Neural cell (in vitro differentiated cells): ENCODE measurements around the gene HPD. TPM values are rescaled to one million over a fixed set of nuclear protein-coding genes. Genes with fewer than 3 reads are reported as not detected.

Experiments
- H2AFZ ChIP-seq: fragments of 200-600, 300-800 bp; sonication (generic), shearing (Covaris generic); 2 replicates; pipeline ENCODE4 v1.6.0; 2014; ENCODE audit warnings: low read depth, mild to moderate bottlenecking, antibody characterized with exemption, low read length, moderate library complexity
- H3F3A ChIP-seq: fragments of 200-600 bp; shearing (Covaris generic); 2 replicates; pipeline ENCODE4 v1.6.1; 2016; ENCODE audit warnings: mild to moderate bottlenecking, moderate library complexity, mixed read lengths, antibody characterized with exemption, low read length; ENCODE audit not compliant: insufficient read depth, poor library complexity, severe bottlenecking
- H3K27ac ChIP-seq: fragments of 200-600, 300-800 bp; sonication (generic), shearing (Covaris generic); 2 replicates; pipeline ENCODE4 v1.5.1; 2014; ENCODE audit warnings: mild to moderate bottlenecking, low read length, moderate library complexity
- H3K27me3 ChIP-seq: fragments of 300-800, 200-600 bp; sonication (generic), shearing (Covaris generic); 2 replicates; pipeline ENCODE4 v1.6.0; 2014; ENCODE audit warnings: mild to moderate bottlenecking, low read depth, low read length, moderate library complexity; ENCODE audit not compliant: insufficient read depth
- H3K36me3 ChIP-seq: fragments of 300-800, 200-600 bp; sonication (generic), shearing (Covaris generic); 2 replicates; pipeline ENCODE4 v1.5.1; 2014; ENCODE audit warnings: mild to moderate bottlenecking, antibody characterized with exemption, low read length, moderate library complexity; ENCODE audit not compliant: insufficient read depth
- H3K4me2 ChIP-seq: fragments of 300-800, 200-600 bp; sonication (generic), shearing (Covaris generic); 2 replicates; pipeline ENCODE4 v1.6.0; 2014; ENCODE audit warnings: mild to moderate bottlenecking, low read length
- H3K4me3 ChIP-seq: fragments of 300-800, 200-600 bp; sonication (generic), shearing (Covaris generic); 2 replicates; pipeline ENCODE4 v1.5.1; 2014; ENCODE audit warnings: mild to moderate bottlenecking, low read length, moderate library complexity
- H3K79me2 ChIP-seq: fragments of 200-600 bp; shearing (Covaris generic); replicated peaks from 2 replicates; pipeline ENCODE4 v1.6.0; 2014; ENCODE audit warnings: mild to moderate bottlenecking, low read length, moderate library complexity; ENCODE audit not compliant: insufficient read depth
- H3K9ac ChIP-seq: fragments of 300-800, 200-600 bp; sonication (generic), shearing (Covaris generic); 2 replicates; pipeline ENCODE4 v1.6.1; 2016; ENCODE audit warnings: mild to moderate bottlenecking, low read length, mixed read lengths
- H3K9me2 ChIP-seq: fragments of 200-600 bp; shearing (Covaris generic); 2 replicates; pipeline ENCODE4 v1.6.1; 2016; ENCODE audit warnings: mild to moderate bottlenecking, low read length, mixed read lengths; ENCODE audit not compliant: insufficient read depth
- H3K9me3 ChIP-seq: fragments of 200-600, 300-800 bp; sonication (generic), shearing (Covaris generic); 2 replicates; pipeline ENCODE4 v1.6.1; 2016; ENCODE audit warnings: mild to moderate bottlenecking, mixed run types, low read length, moderate library complexity, mixed read lengths
- H4K20me1 ChIP-seq: fragments of 200-600 bp; shearing (Covaris generic); 2 replicates; pipeline ENCODE4 v1.6.1; 2016; ENCODE audit warnings: mild to moderate bottlenecking, mixed run types; ENCODE audit not compliant: insufficient read depth
- EP300 ChIP-seq: fragments of 450-650 bp; conservative IDR thresholded peaks from 2 replicates; pipeline ENCODE4 v1.6.1; 2014; ENCODE audit warnings: antibody characterized with exemption, mild to moderate bottlenecking, moderate library complexity; ENCODE audit not compliant: poor library complexity, severe bottlenecking
- EZH2 ChIP-seq: fragments of 200-600, 300-800 bp; shearing (Covaris generic), sonication (generic); IDR thresholded peaks from 2 replicates; pipeline ENCODE4 v1.6.1; 2014; ENCODE audit warnings: antibody characterized with exemption, low read length, borderline replicate concordance, mild to moderate bottlenecking; ENCODE audit not compliant: insufficient read depth, poor library complexity, severe bottlenecking
- MXI1 ChIP-seq: fragments of 450-650 bp; conservative IDR thresholded peaks from 2 replicates; pipeline ENCODE4 v1.6.1; 2014; ENCODE audit warnings: antibody characterized with exemption, mild to moderate bottlenecking; ENCODE audit not compliant: poor library complexity, severe bottlenecking
- POLR2AphosphoS5 ChIP-seq: IDR thresholded peaks from 2 replicates; pipeline ENCODE4 v1.6.1; 2012
- RAD21 ChIP-seq: fragments of 450-650 bp; conservative IDR thresholded peaks from 2 replicates; pipeline ENCODE4 v1.6.1; 2014; ENCODE audit warnings: antibody characterized with exemption, mild to moderate bottlenecking, moderate library complexity
- SMC3 ChIP-seq: fragments of 450-650 bp; conservative IDR thresholded peaks from 2 replicates; pipeline ENCODE4 v1.6.1; 2014; ENCODE audit warnings: antibody characterized with exemption, mild to moderate bottlenecking, moderate library complexity; ENCODE audit not compliant: poor library complexity
- TAF1 ChIP-seq: IDR thresholded peaks from 2 replicates; pipeline ENCODE4 v1.6.1; 2012; ENCODE audit warnings: low read depth
- polyA plus RNA-seq: library from polyadenylated mRNA; depleted of rRNA; stranded (reverse); fragments of >200 nt; gene quantifications from 2 replicates; pipeline ENCODE4 v1.2.3, GENCODE V29; 2014
- TF ChIP-seq, protein P1 (sequence below): fragments of 450-650 bp; IDR thresholded peaks from 2 replicates; pipeline ENCODE4 v1.5.1; 2014; ENCODE audit warnings: antibody characterized with exemption, mild to moderate bottlenecking, moderate library complexity; ENCODE audit not compliant: poor library complexity, severe bottlenecking
- TF ChIP-seq, protein P2 (sequence below): IDR thresholded peaks from 2 replicates; pipeline ENCODE4 v1.6.1; 2012; ENCODE audit warnings: borderline replicate concordance

Gene HPD
- polyA plus RNA-seq, 1 donor from 2014 or later = not detected

GRCh38 chr12:121800694-121801594, 57.7 kb downstream of the HPD start:
- Histone ChIP-seq H3K4me2 (peak overlapping the region; percentile 100), H3F3A (peaks cover 13% of the 10 kb centered on the region), H4K20me1 (peaks cover 35% of the 10 kb centered on the region), H3K9me3 (no peaks in the 10 kb centered on the region), H3K9me2 (no peaks in the 10 kb centered on the region), H2AFZ (no peak overlapping the region), H3K79me2 (peaks cover 67% of the 10 kb centered on the region), H3K27me3 (no peaks in the 10 kb centered on the region), H3K36me3 (no peaks in the 10 kb centered on the region), H3K9ac (peak overlapping the region; percentile 99), H3K4me3 (peak overlapping the region; percentile 77), H3K27ac (peak overlapping the region; percentile 100)
- TF ChIP-seq, protein P1, sequence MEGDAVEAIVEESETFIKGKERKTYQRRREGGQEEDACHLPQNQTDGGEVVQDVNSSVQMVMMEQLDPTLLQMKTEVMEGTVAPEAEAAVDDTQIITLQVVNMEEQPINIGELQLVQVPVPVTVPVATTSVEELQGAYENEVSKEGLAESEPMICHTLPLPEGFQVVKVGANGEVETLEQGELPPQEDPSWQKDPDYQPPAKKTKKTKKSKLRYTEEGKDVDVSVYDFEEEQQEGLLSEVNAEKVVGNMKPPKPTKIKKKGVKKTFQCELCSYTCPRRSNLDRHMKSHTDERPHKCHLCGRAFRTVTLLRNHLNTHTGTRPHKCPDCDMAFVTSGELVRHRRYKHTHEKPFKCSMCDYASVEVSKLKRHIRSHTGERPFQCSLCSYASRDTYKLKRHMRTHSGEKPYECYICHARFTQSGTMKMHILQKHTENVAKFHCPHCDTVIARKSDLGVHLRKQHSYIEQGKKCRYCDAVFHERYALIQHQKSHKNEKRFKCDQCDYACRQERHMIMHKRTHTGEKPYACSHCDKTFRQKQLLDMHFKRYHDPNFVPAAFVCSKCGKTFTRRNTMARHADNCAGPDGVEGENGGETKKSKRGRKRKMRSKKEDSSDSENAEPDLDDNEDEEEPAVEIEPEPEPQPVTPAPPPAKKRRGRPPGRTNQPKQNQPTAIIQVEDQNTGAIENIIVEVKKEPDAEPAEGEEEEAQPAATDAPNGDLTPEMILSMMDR = no peak
- TF ChIP-seq RAD21 (no peak), POLR2AphosphoS5 (peak; percentile 31), SMC3 (no peak), EZH2 (no peak), TAF1 (peak; percentile 79), MXI1 (peak; percentile 20), EP300 (no peak)
- TF ChIP-seq, protein P2, sequence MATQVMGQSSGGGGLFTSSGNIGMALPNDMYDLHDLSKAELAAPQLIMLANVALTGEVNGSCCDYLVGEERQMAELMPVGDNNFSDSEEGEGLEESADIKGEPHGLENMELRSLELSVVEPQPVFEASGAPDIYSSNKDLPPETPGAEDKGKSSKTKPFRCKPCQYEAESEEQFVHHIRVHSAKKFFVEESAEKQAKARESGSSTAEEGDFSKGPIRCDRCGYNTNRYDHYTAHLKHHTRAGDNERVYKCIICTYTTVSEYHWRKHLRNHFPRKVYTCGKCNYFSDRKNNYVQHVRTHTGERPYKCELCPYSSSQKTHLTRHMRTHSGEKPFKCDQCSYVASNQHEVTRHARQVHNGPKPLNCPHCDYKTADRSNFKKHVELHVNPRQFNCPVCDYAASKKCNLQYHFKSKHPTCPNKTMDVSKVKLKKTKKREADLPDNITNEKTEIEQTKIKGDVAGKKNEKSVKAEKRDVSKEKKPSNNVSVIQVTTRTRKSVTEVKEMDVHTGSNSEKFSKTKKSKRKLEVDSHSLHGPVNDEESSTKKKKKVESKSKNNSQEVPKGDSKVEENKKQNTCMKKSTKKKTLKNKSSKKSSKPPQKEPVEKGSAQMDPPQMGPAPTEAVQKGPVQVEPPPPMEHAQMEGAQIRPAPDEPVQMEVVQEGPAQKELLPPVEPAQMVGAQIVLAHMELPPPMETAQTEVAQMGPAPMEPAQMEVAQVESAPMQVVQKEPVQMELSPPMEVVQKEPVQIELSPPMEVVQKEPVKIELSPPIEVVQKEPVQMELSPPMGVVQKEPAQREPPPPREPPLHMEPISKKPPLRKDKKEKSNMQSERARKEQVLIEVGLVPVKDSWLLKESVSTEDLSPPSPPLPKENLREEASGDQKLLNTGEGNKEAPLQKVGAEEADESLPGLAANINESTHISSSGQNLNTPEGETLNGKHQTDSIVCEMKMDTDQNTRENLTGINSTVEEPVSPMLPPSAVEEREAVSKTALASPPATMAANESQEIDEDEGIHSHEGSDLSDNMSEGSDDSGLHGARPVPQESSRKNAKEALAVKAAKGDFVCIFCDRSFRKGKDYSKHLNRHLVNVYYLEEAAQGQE = peak; percentile 68

DNA sequence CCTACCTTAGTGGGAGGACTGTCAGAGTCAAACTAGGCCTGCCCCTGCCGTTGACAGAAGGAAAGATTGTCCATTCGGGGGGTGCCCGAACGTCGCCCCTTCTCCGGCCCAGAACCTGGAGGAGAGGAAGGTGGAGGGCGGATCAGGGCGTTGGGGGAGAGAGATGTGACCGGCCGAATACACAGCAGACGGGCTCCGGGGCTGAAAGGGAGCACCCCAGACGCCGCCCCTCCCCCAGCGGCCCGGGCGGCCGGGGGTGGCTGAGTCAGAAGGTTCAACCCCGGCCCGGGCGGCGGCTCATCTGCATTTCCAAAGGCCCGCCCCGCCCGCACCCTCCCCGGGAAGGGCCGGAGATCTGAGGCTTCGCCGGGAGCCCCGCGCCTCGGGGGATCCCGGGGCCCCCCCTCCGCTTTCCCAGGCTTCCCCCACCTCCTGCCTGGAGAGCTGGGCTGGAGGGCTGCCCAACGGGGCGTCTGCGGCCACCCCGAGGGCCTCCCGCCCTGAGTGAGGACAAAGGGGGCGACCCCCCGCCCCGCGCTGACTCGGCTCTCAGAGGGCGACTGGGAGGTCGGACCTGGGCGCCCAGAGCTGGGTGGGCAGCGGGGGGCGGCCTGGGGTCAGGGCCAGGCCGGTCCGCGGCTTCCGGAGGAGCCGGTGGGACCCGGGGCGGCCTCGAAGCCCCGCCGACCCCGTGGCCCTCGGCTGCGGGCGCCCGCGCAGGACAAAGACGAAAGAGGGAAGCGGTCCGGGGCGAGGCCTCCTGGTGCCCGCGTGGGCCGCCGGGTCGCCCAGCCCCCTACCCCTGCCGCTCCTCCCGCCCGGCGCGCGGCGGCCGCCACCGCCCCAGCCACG, 58.6 kb downstream of the HPD start:
- TF ChIP-seq MXI1 = no peak
- TF ChIP-seq RAD21 = no peak
- TF ChIP-seq EZH2 = no peak
- no peak for TF ChIP-seq EP300
- TF ChIP-seq TAF1 = no peak
- TF ChIP-seq SMC3 = no peak
- TF ChIP-seq POLR2AphosphoS5 = peak; percentile 17
- H3K4me2 ChIP-seq = peak overlapping the region; percentile 59
- H3K27me3 ChIP-seq = no peaks in the 10 kb centered on the region
- H3K79me2 ChIP-seq = peaks cover 59% of the 10 kb centered on the region
- H2AFZ ChIP-seq = no peak overlapping the region
- no peaks in the 10 kb centered on the region for H3K9me3 ChIP-seq
- H3K27ac ChIP-seq = peak overlapping the region; percentile 89
- peak overlapping the region; percentile 86 for H3K4me3 ChIP-seq
- H3K36me3 ChIP-seq = no peaks in the 10 kb centered on the region
- peaks cover 32% of the 10 kb centered on the region for H4K20me1 ChIP-seq
- H3F3A ChIP-seq = peaks cover 13% of the 10 kb centered on the region
- no peaks in the 10 kb centered on the region for H3K9me2 ChIP-seq
- peak overlapping the region; percentile 99 for H3K9ac ChIP-seq
